Sigmoid colon (tissue), 7 donors: Measurements from ENCODE around the gene PAX5. TPM values are rescaled to one million over a fixed set of nuclear protein-coding genes. Genes with fewer than 3 reads are reported as not detected.

Source experiments
- DNase-seq: peaks from one replicate; pipeline ENCODE4 v3.0.0-alpha.2; 2019
- H3K27ac ChIP-seq, 4 donors: fragments of 200-600 bp; sonication (generic); one replicate each; pipeline ENCODE4 v1.5.1; 2016 to 2019; ENCODE audit warnings: mild to moderate bottlenecking in 1 of 4
- H3K27me3 ChIP-seq, 3 donors: fragments of 200-600 bp; sonication (generic); one replicate each; pipeline ENCODE4 v1.5.1; 2019; ENCODE audit warnings: mild to moderate bottlenecking in 1 of 3
- H3K36me3 ChIP-seq, 4 donors: fragments of 200-600 bp; sonication (generic); one replicate each; pipeline ENCODE4 v1.5.1; 2016 to 2019
- H3K4me1 ChIP-seq, 4 donors: fragments of 200-600 bp; sonication (generic); one replicate each; pipeline ENCODE4 v1.5.1; 2017 to 2019
- H3K4me3 ChIP-seq, 4 donors: fragments of 200-600 bp; sonication (generic); one replicate each; pipeline ENCODE4 v1.5.1; 2017 to 2019; ENCODE audit warnings: mild to moderate bottlenecking in 2 of 4, moderate library complexity in 1 of 4
- H3K9me3 ChIP-seq, 4 donors: fragments of 200-600 bp in 3 of 4; sonication (generic) in 3 of 4; one replicate each; pipeline versions ENCODE4 v1.5.1 to v1.6.1; 2013 to 2019
- CTCF ChIP-seq, 4 experiments: fragments of 450-650 bp in 3 of 4; fragments of 200-600 bp in 1 of 4; IDR thresholded peaks; one replicate each; pipeline ENCODE4 v1.5.1; 2016 to 2019; ENCODE audit warnings: antibody characterized with exemption in 4 of 4, mild to moderate bottlenecking in 3 of 4, moderate library complexity in 2 of 4
- EP300 ChIP-seq, 4 donors: sonication (generic); formaldehyde crosslinking; IDR thresholded peaks; one replicate each; pipeline ENCODE4 v1.6.1; 2017; ENCODE audit warnings: antibody characterized with exemption in 4 of 4
- POLR2A ChIP-seq, 2 donors: fragments of 450-650 bp; IDR thresholded peaks; one replicate each; pipeline ENCODE4 v1.6.1; 2016; ENCODE audit warnings: antibody characterized with exemption in 2 of 2, mild to moderate bottlenecking in 2 of 2, moderate library complexity in 2 of 2
- POLR2AphosphoS5 ChIP-seq, 4 donors: sonication (generic); formaldehyde crosslinking; IDR thresholded peaks; one replicate each; pipeline ENCODE4 v1.6.1; 2017; ENCODE audit warnings: antibody characterized with exemption in 4 of 4
- WGBS, 2 donors: extraction: QIAGEN DNeasy Blood & Tissue Kit; methylation state at CpG; one replicate each; pipeline ENCODE4 v1.1.7; 2013; 5-methylcytosine and 5-hydroxymethylcytosine counted together
- intact Hi-C: fragments of 100-400 bp; cut with DNase I; formaldehyde crosslinking; loops from one replicate; pipeline ENCODE4 v1.15.1; 2023
- polyA plus RNA-seq, 3 donors: library from polyadenylated mRNA; stranded (reverse); fragments of 200-250 nt; gene quantifications; one replicate each; pipeline ENCODE4 v1.2.3, GENCODE V29; 2013
- total RNA-seq, 4 donors: library from RNA; depleted of rRNA; stranded (reverse); fragments of >200 nt; gene quantifications; one replicate each; pipeline ENCODE4 v1.1.0, GENCODE V29; 2016
- donor health status: healthy with polysubstance abuse.
- donor health status: Bipolar disorder and iron deficiency.
- donor health status: healthy.

PAX5 gene
- total and polyA plus RNA-seq, 7 donors, result under 0.01 to 20.1 (median 0.23) TPM; not detected in 4

GRCh38 chr9:36939214-36939613 is 94.9 kb downstream of the PAX5 start:
- H3K4me1 ChIP-seq, result no peaks in the 10 kb centered on the region
- no peak for TF ChIP-seq POLR2A (IDR thresholded peaks at IDR 0.05)
- TF ChIP-seq POLR2AphosphoS5 (IDR thresholded peaks at IDR 0.05), result no peak
- no peak for TF ChIP-seq CTCF (IDR thresholded peaks at IDR 0.05)
- TF ChIP-seq EP300 (IDR thresholded peaks at IDR 0.05), result no peak
- H3K4me3 ChIP-seq, result no peak overlapping the region
- intact Hi-C loops, result no loop called here
- H3K27ac ChIP-seq, result no peak overlapping the region
- no peaks in the 10 kb centered on the region for H3K9me3 ChIP-seq
- H3K27me3 ChIP-seq, result peaks cover 0 to 21% (median 0%) of the 10 kb centered on the region in 3 donors
- no peaks in the 10 kb centered on the region for H3K36me3 ChIP-seq
- 63 to 68% methylated on average over 5 of the region's 5 CpGs for WGBS, 2 donors
- DNase-seq, result no peak

GRCh38 chr9:36938617-36939016 is 95.5 kb downstream of the PAX5 start:
- no peaks in the 10 kb centered on the region for H3K36me3 ChIP-seq
- intact Hi-C loops, result no loop called here
- H3K4me1 ChIP-seq, result no peaks in the 10 kb centered on the region
- H3K9me3 ChIP-seq, result no peaks in the 10 kb centered on the region
- no peak for TF ChIP-seq CTCF (IDR thresholded peaks at IDR 0.05)
- no peak for TF ChIP-seq POLR2AphosphoS5 (IDR thresholded peaks at IDR 0.05)
- no peak for TF ChIP-seq POLR2A (IDR thresholded peaks at IDR 0.05)
- no peak for TF ChIP-seq EP300 (IDR thresholded peaks at IDR 0.05)
- whole genome bisulfite sequencing, 2 donors, result 67 to 73% methylated on average over 6 of the region's 6 CpGs
- H3K27me3 ChIP-seq, result peaks cover 0 to 21% (median 0%) of the 10 kb centered on the region in 3 donors
- no peak for DNase-seq
- no peak overlapping the region for H3K27ac ChIP-seq
- H3K4me3 ChIP-seq, result no peak overlapping the region

- WGBS, 2 donors, result 52 to 55% methylated on average over 4 of the region's 4 CpGs
- TF ChIP-seq POLR2A (IDR thresholded peaks at IDR 0.05) (no peak), POLR2AphosphoS5 (IDR thresholded peaks at IDR 0.05) (no peak), CTCF (IDR thresholded peaks at IDR 0.05) (no peak), EP300 (IDR thresholded peaks at IDR 0.05) (no peak)
- Histone ChIP-seq H3K4me1 (no peaks in the 10 kb centered on the region), H3K36me3 (no peaks in the 10 kb centered on the region), H3K27me3 (peaks cover 0 to 21% (median 0%) of the 10 kb centered on the region in 3 donors), H3K4me3 (no peak overlapping the region), H3K27ac (no peak overlapping the region), H3K9me3 (no peaks in the 10 kb centered on the region)
- DNase-seq, result no peak
- intact Hi-C loops, result no loop called here
These were observed 96.1 kb downstream of the PAX5 start for GRCh38 chr9:36937951-36938350.

GRCh38 chr9:36937346-36937745 is 96.7 kb downstream of the PAX5 start:
- intact Hi-C loops, result no loop called here
- 65 to 71% methylated on average over 7 of the region's 7 CpGs for WGBS, 2 donors
- no peak overlapping the region for H3K27ac ChIP-seq
- H3K9me3 ChIP-seq, result no peaks in the 10 kb centered on the region
- no peaks in the 10 kb centered on the region for H3K4me1 ChIP-seq
- peaks cover 0 to 21% (median 0%) of the 10 kb centered on the region in 3 donors for H3K27me3 ChIP-seq
- no peak overlapping the region for H3K4me3 ChIP-seq
- DNase-seq, result no peak
- no peaks in the 10 kb centered on the region for H3K36me3 ChIP-seq
- TF ChIP-seq EP300 (IDR thresholded peaks at IDR 0.05) (no peak), CTCF (IDR thresholded peaks at IDR 0.05) (no peak), POLR2AphosphoS5 (IDR thresholded peaks at IDR 0.05) (no peak), POLR2A (IDR thresholded peaks at IDR 0.05) (no peak)

GRCh38 chr9:36936498-36936831 is 97.6 kb downstream of the PAX5 start:
- H3K4me1 ChIP-seq, result no peaks in the 10 kb centered on the region
- no peak for DNase-seq
- TF ChIP-seq EP300 (IDR thresholded peaks at IDR 0.05) (no peak), CTCF (IDR thresholded peaks at IDR 0.05) (no peak), POLR2AphosphoS5 (IDR thresholded peaks at IDR 0.05) (no peak), POLR2A (IDR thresholded peaks at IDR 0.05) (no peak)
- no peaks in the 10 kb centered on the region for H3K36me3 ChIP-seq
- intact Hi-C loops, result no loop called here
- no peak overlapping the region for H3K4me3 ChIP-seq
- no peak overlapping the region for H3K27ac ChIP-seq
- H3K9me3 ChIP-seq, result no peaks in the 10 kb centered on the region
- peaks cover 0 to 21% (median 0%) of the 10 kb centered on the region in 3 donors for H3K27me3 ChIP-seq
